Activated T-cell treated with anti-CD3 and anti-CD28 coated beads, Interleukin-2, amount 50 U/mL, for 4 hours (primary cell): ENCODE measurements around the gene TUBAL3. TPM values are rescaled to one million over a fixed set of nuclear protein-coding genes. Genes with fewer than 3 reads are reported as not detected.

Experiments used
- ATAC-seq, 2 donors: fragments of 200-7000 bp; cut with Tn5 transposase; one replicate each; pipeline ENCODE4 v1.10.0; 2021
- DNase-seq: peaks from one replicate; pipeline ENCODE4 v3.0.0-alpha.2; 2020
- H3K27me3 Mint-ChIP-seq: one replicate; pipeline ENCODE4 v1.8.0; 2021; ENCODE audit warnings: low read depth, mixed read lengths
- H3K36me3 Mint-ChIP-seq: one replicate; pipeline ENCODE4 v1.8.0; 2022; ENCODE audit warnings: mixed read lengths; ENCODE audit not compliant: insufficient read depth
- H3K4me1 Mint-ChIP-seq: one replicate; pipeline ENCODE4 v1.8.0; 2021; ENCODE audit warnings: low read depth, mixed read lengths
- H3K4me3 Mint-ChIP-seq: one replicate; pipeline ENCODE4 v1.8.0; 2021; ENCODE audit warnings: mild to moderate bottlenecking, moderate library complexity, mixed read lengths
- H3K9me3 Mint-ChIP-seq: one replicate; pipeline ENCODE4 v1.8.0; 2021; ENCODE audit warnings: mixed read lengths
- total RNA-seq, 3 donors: library from RNA; stranded (reverse); gene quantifications; one replicate each; pipeline ENCODE4 v1.2.1, GENCODE V29; 2021

Gene TUBAL3
- total RNA-seq, 3 donors from 2014 or later = not detected

DNA sequence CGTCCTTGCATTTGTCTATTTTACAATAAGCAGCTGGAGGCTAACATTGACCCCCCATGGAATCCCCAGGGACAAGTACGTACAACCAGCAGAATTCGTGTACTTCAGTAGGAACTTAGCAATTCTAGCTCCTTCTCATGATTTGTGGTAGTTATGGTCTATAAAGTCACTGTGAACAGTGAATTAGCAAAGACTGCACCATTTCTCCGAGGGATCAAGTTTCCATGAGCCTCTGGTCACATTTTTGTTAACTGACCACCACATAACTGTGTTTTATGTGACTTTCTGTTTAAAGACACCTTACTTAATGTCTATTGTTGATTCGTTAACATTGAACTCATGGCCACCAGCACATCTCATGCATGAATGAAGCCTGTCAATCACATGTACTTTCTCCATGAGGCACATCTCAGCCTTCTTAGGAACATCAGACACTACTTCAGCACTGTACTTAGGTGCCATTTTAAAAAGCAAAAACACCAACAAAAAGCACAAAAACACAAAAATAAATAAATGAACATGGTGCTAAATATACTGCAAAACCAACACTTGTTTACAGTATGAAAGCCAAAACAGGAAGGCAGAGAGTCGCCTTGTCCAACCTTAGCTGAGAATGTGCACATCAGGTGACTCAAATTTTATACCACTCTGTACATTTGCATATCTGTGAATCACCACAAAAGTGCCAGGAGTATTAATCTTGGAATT, 48.9 kb downstream of the TUBAL3 start:
- no peak for DNase-seq
- no peaks in the 10 kb centered on the region for H3K9me3 Mint-ChIP-seq
- H3K4me3 Mint-ChIP-seq = no peak overlapping the region
- H3K4me1 Mint-ChIP-seq = peaks cover 3% of the 10 kb centered on the region
- peaks cover 21% of the 10 kb centered on the region for H3K27me3 Mint-ChIP-seq
- H3K36me3 Mint-ChIP-seq = no peaks in the 10 kb centered on the region
- ATAC-seq = peak; percentile 28 to 37

DNA sequence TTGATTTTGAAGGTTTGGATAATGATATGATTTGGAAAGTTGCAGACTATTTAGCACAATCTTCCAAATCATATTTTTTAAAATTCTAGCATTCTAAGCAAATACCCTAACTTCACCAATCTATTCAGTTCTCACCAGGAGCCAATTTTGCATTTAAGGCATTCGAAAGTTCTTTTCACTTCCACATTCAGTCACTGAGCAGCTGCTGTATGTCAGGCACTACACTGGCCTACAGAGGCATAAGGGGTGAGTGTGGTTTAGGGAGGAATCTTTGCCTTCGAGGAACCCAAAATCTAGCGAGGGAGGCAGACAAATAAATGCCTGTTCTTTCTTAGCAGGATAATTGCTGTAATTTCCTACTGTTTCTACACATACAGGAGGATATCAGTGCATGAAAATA, 50.6 kb downstream of the TUBAL3 start:
- H3K9me3 Mint-ChIP-seq = no peaks in the 10 kb centered on the region

DNA sequence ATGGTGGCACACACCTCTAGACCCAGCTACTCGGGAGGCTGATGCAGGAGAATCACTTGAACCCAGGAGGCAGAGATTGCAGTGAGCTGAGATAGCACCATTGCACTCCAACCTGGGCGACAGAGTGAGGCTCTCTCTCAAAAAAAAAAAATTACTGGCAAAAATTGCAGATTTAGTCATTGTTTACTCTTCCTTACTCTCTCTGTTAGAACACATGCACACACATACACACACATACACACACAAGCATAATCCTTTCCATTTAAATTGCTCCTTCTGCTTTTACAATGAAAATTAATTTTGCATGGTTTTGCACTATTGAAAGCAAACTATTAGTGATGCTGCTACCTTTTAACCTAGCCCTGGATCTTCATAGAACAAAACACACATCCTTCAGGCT, 55.3 kb downstream of the TUBAL3 start:
- Mint-ChIP-seq H3K4me1 (no peaks in the 10 kb centered on the region), H3K36me3 (no peaks in the 10 kb centered on the region), H3K27me3 (peaks cover 11% of the 10 kb centered on the region), H3K9me3 (no peaks in the 10 kb centered on the region), H3K4me3 (no peak overlapping the region)
- DNase-seq (no peak), ATAC-seq (no peak)

More for the DNA sequence above, 50.6 kb downstream of the TUBAL3 start:
- Mint-ChIP-seq H3K27me3 (peaks cover 20% of the 10 kb centered on the region), H3K4me3 (no peak overlapping the region), H3K36me3 (no peaks in the 10 kb centered on the region), H3K4me1 (peaks cover 3% of the 10 kb centered on the region)
- DNase-seq (no peak), ATAC-seq (no peak)

DNA sequence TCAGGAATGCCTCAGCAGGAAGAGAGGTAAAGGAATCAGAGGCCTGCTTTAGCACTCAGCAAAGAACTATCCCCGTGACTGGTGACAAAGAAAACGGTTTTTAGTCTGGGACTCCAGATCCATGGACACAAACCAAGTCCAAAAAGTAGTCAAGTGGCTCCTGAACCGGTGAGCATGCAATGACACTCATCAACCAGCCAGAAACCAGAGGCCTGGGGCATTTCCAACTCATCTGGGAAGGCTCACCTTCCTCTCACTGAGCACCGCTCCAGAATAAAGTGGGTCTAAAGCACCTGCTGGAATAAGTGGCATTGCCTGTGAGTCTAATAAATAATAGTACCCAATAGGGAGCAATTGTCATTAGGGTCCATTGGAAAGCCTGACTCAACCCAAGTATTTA, 57.7 kb downstream of the TUBAL3 start:
- H3K4me1 Mint-ChIP-seq = no peaks in the 10 kb centered on the region
- H3K36me3 Mint-ChIP-seq = no peaks in the 10 kb centered on the region
- ATAC-seq = no peak
- H3K4me3 Mint-ChIP-seq = no peak overlapping the region
- no peaks in the 10 kb centered on the region for H3K9me3 Mint-ChIP-seq
- no peak for DNase-seq
- peaks cover 10% of the 10 kb centered on the region for H3K27me3 Mint-ChIP-seq

DNA sequence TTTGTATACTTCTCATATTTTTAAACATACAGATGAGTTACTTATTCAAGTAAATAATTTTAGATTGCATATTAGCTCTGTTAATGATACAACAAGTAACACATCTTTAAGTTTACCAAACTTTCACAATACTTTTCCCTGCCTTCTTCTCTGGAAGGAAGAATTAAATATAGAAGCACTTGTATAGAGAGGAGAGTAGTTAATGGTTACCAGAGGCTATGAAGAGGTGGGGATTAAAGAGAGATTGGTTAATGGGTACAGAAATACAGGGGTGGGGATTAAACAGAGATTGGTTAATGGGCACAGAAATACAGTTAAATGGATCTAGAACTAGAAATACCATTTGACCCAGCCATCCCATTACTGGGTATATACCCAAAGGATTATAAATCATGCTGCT, 59.9 kb downstream of the TUBAL3 start:
- Mint-ChIP-seq H3K4me1 (no peaks in the 10 kb centered on the region), H3K4me3 (no peak overlapping the region), H3K9me3 (no peaks in the 10 kb centered on the region), H3K36me3 (no peaks in the 10 kb centered on the region), H3K27me3 (peaks cover 6% of the 10 kb centered on the region)
- ATAC-seq = no peak
- no peak for DNase-seq

DNA sequence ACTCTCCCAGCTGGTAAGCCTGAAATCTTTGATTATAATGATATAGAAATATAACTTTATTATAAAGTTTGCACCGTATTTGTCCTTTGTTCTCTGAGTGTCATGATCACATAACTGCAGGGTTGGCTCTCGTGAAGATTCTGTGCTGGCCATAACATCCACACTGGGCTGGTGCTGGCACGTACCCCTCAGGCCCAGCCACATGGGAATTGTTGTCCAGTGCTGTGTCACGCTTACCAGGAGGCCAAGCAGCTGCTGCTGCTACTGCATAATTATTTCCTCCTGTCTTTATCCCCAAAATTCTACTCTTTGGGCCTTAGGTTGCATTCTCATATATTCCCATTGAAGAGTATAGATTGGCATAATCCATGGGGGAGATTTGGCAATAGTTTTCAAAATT, 60.6 kb downstream of the TUBAL3 start:
- H3K4me3 Mint-ChIP-seq = no peak overlapping the region
- no peaks in the 10 kb centered on the region for H3K36me3 Mint-ChIP-seq
- no peak for ATAC-seq
- peaks cover 5% of the 10 kb centered on the region for H3K27me3 Mint-ChIP-seq
- no peaks in the 10 kb centered on the region for H3K4me1 Mint-ChIP-seq
- H3K9me3 Mint-ChIP-seq = no peaks in the 10 kb centered on the region
- no peak for DNase-seq

DNA sequence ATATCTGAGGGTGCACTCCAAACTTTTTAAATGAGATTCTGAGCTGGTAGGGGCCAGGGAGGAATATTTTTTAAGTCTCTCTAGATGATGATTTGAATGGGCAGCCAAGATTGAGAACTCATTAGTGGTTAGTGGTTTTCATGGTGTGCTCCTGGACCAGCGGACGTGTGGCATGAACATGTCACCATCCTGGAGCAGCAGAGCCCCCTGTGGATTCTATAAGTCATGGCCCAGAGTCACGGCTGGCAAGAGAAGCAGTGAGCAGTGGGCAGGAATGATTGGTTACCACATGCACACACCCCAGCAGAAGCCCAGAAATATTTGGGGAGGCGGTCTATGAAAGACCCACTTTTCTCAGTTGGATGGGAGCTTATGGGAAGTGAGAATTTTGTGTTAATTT, 61.1 kb downstream of the TUBAL3 start:
- H3K27me3 Mint-ChIP-seq = peaks cover 5% of the 10 kb centered on the region
- no peaks in the 10 kb centered on the region for H3K9me3 Mint-ChIP-seq
- H3K4me3 Mint-ChIP-seq = no peak overlapping the region
- DNase-seq (no peak), ATAC-seq (peak in 1 of 2 donors; percentile 51)
- H3K4me1 Mint-ChIP-seq = no peaks in the 10 kb centered on the region
- no peaks in the 10 kb centered on the region for H3K36me3 Mint-ChIP-seq

Other genes starting within 250 kb of the TUBAL3 start
- not detected for gene AKR1C8, start 219.7 kb downstream of the TUBAL3 start, total RNA-seq
- under 1 TPM in 1 of 3 donors, not detected in 2; 0.15 TPM for gene AKR1C4, start 208.0 kb downstream of the TUBAL3 start, total RNA-seq
- not detected for gene UCN3, start 39.9 kb downstream of the TUBAL3 start, total RNA-seq
- gene NET1, start 7.7 kb upstream of the TUBAL3 start, total RNA-seq = 10 to 100 TPM; 12.7 to 35.4 (median 17.6) TPM
- gene CALML5, start 94.7 kb upstream of the TUBAL3 start, total RNA-seq = not detected
- gene CALML3, start 120.1 kb upstream of the TUBAL3 start, total RNA-seq = not detected